GM13977 (cell line): ENCODE results near the gene WDFY3.

Source experiments
- DNase-seq: peaks from one replicate; pipeline ENCODE4 v3.0.0; 2012; ENCODE audit warnings: low spot score
- in situ Hi-C: fragments of 300-500 bp; cut with MboI; formaldehyde crosslinking; loops from one replicate; pipeline ENCODE4 v1.12.0; 2022; ENCODE audit warnings: low sequenced_read_pairs, low pct_unique_long_range_greater_than_20kb, mixed read lengths, inconsistent platforms; ENCODE audit not compliant: unreplicated experiment
- TF ChIP-seq, protein P1 (sequence below): IDR thresholded peaks from 2 replicates; pipeline ENCODE4 v1.5.1; 2012; ENCODE audit warnings: mild to moderate bottlenecking, control low read depth; ENCODE audit not compliant: insufficient read depth; ENCODE audit errors: extremely low read depth, missing control alignments

The WDFY3 gene

DNA sequence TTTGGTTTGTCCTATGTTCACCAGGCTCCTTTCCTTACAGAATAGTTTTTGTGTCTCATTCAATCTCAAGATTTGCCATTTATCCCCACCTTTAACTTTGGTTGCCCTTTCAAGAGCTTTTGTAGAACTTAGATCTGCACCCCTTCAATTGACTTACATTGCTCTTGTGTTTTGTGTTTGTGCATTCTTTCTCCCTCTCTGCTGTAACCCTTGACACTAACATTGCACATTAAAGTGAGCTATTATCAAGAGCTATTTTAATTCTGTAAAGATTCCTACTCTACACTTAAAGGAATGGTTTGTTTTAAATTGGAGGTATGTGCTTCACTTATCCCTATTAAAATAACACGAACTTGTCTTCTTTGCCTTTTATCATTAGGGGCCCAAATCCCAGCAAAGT lies 318.3 kb downstream of the WDFY3 start:
- TF ChIP-seq, protein P1, sequence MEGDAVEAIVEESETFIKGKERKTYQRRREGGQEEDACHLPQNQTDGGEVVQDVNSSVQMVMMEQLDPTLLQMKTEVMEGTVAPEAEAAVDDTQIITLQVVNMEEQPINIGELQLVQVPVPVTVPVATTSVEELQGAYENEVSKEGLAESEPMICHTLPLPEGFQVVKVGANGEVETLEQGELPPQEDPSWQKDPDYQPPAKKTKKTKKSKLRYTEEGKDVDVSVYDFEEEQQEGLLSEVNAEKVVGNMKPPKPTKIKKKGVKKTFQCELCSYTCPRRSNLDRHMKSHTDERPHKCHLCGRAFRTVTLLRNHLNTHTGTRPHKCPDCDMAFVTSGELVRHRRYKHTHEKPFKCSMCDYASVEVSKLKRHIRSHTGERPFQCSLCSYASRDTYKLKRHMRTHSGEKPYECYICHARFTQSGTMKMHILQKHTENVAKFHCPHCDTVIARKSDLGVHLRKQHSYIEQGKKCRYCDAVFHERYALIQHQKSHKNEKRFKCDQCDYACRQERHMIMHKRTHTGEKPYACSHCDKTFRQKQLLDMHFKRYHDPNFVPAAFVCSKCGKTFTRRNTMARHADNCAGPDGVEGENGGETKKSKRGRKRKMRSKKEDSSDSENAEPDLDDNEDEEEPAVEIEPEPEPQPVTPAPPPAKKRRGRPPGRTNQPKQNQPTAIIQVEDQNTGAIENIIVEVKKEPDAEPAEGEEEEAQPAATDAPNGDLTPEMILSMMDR = no peak
- DNase-seq = no peak
- in situ Hi-C loops = no loop called here

GRCh38 chr4:84647312-84647884 lies 319.1 kb downstream of the WDFY3 start:
- no peak for DNase-seq
- TF ChIP-seq, protein P1 = no peak
- in situ Hi-C loops = no loop called here

DNA sequence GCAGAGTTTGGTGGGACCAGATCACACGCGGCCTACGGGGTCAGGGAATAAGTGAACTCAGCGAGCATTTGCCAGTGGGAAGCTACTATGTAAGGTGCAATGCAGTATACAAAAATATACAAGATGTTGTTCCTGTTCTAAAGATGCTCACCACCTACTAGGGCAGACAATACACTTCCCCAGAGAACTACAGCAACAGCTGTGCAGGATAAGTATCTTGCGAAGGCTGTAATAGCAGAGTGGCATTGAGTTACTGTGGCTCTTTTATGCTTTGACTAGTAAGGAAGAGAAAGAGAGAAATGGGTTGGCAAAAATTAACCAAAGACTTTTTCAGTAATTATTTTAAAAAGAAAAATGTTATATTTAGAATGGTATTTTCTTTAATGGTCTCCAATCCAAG lies 322.4 kb downstream of the WDFY3 start:
- TF ChIP-seq, protein P1 = no peak
- in situ Hi-C loops = no loop called here
- no peak for DNase-seq

GRCh38 chr4:84639145-84639544 lies 327.3 kb downstream of the WDFY3 start:
- in situ Hi-C loops = no loop called here
- TF ChIP-seq, protein P1 = no peak
- no peak for DNase-seq

DNA sequence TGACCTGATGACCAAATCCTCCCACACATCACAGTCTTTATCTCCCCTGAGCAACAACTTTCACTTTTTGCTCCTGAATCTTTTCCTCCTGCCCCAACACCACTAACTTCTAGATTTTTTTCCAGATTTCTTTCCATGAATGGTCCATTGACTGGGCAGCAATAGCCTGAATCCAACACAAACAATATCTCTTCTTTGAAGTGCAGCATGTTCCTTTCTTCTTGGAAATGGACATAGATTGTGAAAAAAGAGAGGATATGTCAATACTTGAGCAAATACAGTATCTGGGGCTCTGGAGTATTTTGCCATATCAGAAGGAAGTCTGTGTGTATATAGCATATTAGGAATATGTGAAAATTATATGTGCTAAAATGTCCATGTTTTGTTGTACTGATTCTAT lies 328.4 kb downstream of the WDFY3 start:
- in situ Hi-C loops = no loop called here
- DNase-seq = no peak
- TF ChIP-seq, protein P1 = no peak

DNA sequence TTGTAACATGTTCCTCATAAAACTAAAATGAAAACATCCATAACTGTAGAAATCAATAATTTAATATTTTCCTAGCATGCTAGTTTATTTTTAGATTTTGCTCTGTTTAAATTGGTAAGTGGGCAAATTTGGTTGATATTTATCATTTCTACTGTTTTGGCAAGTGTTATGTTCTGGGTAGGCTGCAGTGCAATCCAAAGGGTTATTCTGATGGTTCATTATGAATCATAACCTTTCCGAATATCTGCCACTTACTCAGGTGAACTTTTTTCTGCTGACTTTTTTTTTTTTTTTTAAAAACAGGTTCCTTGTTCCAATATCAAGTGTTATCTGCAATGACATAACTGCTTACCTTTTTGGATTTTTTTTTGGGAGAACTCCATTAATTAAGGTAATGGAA lies 331.5 kb downstream of the WDFY3 start:
- DNase-seq = no peak
- TF ChIP-seq, protein P1 = no peak
- in situ Hi-C loops = no loop called here

GRCh38 chr4:84632092-84632491 lies 334.4 kb downstream of the WDFY3 start:
- in situ Hi-C loops = no loop called here
- no peak for DNase-seq
- TF ChIP-seq, protein P1 = no peak
